GM19324 (cell line): ENCODE measurements around the gene CDC42BPB.

Experiments used
- ATAC-seq: cut with Tn5 transposase; IDR thresholded peaks from one replicate; pipeline ENCODE4 v1.9.1; 2021; ENCODE audit warnings: mild to moderate bottlenecking, moderate library complexity; ENCODE audit not compliant: unreplicated experiment, low FRiP score

The CDC42BPB gene

GRCh38 chr14:103000291-103000921 is 56.9 kb downstream of the CDC42BPB start:
- ATAC-seq: no peak

- ATAC-seq: no peak
These were observed 58.0 kb downstream of the CDC42BPB start for GRCh38 chr14:102999227-102999895.

GRCh38 chr14:102998393-102998792 is 59.0 kb downstream of the CDC42BPB start:
- ATAC-seq: no peak

DNA sequence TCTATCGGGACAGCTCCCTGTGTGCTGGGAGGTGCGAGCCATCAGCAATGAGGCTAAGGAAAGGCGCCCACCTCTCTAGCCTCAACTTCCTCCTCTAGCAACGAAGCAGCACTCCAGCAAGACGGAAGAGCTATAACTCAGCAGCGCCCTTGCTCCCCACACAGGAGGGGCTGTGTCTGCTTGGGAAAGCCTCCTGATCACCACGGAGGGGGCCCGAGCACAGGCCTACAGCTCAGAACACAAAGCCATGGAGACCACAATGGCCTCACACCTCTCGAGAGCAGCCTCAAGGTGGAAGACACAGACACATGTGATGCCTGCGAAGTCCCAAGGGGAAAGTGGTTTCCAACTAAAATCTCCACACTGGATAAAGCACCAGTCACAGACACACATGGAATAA is 60.4 kb downstream of the CDC42BPB start:
- ATAC-seq: no peak

DNA sequence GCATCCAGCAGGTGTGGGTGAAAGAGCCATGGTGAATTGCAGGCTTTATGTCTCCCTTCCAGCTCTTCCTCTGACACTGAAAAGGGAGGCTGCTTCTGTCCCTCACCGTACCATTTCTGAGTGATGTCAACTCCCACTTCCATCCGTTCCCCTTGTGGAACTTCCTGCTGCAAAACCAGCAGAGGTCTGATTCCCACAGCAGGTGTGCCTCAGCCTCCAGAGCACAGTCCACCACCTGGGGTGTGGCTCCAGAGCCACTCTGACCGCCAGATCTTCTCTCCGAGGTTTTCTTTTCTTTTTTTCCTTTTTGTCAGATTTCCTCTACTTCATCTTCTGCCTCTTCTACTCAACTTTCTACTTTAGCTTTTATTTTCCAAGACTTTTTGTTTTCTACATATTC is 62.7 kb downstream of the CDC42BPB start:
- no peak for ATAC-seq

DNA sequence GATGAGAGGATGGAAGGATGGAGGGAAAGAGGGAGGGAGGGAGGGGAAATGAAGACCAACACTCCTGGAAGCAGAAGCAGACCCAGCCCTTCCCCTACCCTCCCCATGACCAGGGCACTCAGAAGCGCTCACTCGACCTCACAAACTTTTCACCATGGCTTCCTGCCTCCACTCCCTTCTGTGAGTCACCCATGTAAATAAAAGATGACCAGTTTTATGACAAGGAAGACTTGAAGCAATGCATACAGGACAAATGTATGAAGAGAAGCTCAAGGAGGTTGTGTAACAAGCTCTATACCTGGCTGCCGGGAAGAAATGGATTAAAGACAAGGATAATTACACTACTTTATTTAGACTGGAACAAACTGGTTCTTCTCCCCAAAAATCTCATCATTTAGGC is 63.8 kb downstream of the CDC42BPB start:
- no peak for ATAC-seq

- no peak for ATAC-seq
These were observed 66.0 kb downstream of the CDC42BPB start for GRCh38 chr14:102991376-102991775.

DNA sequence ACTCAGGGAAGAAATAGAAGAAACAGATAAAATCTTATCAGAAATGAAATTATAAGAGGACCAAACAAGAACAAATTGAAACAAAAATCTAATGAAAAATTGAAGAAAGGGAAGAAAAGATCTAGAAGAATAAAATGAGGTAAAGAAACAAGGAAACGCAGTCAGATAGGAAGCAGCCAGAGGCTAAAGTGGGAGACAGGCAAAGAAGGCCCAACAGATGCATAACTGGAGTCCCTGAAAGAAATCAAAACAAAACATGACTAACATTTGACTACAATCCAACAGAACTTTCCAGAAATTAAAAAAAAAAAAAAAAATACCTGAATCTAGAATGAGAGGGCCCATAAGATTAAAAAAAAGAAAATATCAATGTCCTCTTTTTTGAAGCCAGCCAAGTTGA is 69.3 kb downstream of the CDC42BPB start:
- no peak for ATAC-seq

GRCh38 chr14:102986810-102987579 is 70.4 kb downstream of the CDC42BPB start:
- ATAC-seq: no peak

- ATAC-seq: no peak
These were observed 71.7 kb downstream of the CDC42BPB start for GRCh38 chr14:102985665-102986064.

DNA sequence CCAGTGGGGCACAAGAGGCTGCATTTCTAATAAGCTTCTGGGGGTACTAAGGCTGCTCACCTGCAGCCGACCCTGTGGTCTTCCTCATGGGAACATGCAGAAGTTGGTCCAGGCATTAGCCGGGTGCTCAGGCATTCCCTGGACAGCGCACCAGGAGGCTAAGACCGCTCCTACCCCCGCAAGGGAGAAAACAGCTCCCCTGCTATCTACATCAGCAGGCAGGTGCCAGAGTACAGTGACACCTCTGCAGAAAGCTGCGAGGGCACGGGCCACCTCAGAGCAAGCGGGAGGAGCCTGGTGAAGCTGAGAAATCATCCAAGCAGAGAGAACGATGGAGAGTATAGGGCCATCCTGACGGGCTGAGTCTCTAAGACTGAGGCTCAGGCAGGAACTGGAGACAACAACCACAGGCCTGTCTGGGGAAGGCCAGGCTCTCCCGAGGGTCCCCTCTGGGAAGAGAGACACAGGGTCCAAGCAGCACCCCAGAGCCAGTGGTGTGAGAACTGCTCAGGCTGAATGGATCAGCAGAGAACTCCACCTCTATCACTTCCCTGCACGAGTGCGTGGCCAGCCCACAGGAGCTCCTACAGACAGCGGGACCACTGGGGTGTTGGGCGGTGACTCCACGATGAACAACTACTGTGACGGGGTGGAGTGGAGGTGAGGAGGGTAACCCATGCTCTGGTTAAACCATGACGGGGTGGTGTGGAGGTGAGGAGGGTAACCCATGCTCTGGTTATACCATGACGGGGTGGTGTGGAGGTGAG is 72.8 kb downstream of the CDC42BPB start:
- no peak for ATAC-seq

GRCh38 chr14:102983496-102983895 is 73.9 kb downstream of the CDC42BPB start:
- ATAC-seq: no peak

DNA sequence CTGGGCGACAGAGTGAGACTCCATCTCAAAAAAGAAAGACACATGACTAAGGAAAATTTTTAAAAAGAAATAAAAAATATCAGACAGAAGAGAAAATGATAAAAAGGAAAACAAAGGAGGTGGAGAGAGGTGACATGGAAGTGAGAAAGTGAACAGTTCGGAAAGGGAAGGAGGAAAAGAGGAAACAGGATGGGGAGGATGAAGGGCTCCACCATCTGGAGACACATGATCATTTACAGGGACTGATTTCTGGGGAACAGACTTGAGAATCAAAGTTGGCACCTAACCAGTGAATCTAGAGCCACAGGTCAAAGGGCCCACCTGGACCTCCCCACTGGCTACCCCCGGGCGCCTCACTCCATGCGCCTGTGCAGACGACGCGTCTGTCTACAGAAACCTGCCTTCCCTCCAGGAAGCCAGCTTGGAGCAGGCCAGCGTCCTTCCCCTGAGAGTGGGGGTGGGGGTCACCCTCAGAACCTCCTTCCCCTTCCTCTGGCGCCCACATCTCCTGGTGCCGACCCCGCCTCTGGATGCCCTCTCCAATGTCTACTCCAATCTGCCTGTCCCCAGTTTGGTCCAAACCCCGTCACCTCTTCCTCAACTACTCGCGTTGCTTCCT is 74.4 kb downstream of the CDC42BPB start:
- ATAC-seq: no peak

DNA sequence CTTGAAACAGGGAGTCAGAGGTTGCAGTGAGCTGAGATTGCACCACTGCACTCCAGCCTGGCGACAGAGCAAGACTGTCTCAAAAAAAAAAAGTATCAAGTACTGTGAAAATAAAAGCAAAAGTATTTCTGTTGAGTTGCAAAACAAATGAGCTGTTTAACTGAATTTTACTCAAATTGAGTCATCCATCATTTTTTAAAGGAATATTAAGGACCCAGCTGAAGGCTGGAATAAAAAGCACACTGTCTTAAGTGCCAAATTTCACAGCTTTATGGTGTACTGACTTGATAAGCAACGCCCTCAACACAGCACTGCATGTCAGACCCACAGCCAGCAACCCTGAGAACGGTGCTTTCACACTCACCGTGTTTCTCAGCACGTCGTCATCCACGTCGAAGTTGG is 76.9 kb downstream of the CDC42BPB start:
- ATAC-seq: no peak

DNA sequence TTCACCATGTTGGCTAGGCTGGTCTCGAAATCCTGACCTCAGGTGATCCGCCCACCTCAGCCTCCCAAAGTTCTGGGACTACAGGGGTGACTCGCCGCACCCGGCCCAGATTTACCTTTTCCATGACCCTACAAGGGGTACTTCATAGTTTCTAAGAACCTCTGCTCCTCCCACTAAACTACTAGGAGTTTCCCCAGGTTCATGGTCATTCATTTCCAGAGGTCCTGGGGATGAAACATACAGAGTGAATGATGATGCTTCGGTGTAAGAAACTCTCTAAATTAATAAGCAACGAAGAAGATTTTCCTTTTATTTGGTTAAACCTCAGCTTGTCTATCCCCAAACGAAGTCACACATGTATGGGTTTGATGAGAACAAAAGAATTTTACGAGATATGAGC is 77.9 kb downstream of the CDC42BPB start:
- no peak for ATAC-seq

DNA sequence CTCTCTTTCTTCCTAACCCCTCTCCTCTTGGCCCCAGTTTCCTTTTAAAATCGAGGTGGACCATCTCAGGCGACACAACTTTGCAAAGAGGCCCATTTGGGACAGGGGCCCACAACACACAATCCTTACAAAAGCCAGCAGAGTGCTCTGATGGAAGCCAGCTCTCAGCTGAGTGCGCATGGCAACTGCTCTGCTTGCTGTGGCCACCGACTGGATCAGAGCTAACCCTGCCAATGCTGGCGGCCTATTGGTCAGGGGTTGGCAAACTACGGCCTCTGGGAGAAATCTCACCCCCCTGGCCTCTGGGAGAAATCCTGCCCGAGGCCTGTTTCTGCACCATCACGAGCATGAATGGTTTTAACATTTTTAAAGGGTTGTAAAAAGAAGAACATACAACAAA is 79.9 kb downstream of the CDC42BPB start:
- ATAC-seq: no peak

DNA sequence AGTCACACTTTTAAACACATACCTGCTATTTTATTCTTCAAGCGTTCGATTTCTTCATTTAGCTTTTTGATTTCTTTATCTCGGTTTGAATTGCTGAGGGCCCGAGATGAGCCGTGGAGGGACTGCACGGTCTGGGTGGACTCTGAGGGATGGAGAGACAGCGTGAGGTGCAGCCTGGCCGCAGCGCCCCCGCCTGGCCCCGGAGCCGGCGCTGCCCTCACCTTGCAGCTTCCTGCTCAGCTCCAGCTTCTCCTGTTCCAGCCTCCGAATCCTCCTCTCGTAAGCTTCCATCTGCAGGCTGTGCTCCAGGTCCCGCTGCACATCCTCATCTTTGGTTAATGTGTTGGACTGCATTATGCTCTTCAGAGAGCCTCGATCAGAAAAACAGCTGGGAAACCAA is 81.7 kb downstream of the CDC42BPB start:
- no peak for ATAC-seq

DNA sequence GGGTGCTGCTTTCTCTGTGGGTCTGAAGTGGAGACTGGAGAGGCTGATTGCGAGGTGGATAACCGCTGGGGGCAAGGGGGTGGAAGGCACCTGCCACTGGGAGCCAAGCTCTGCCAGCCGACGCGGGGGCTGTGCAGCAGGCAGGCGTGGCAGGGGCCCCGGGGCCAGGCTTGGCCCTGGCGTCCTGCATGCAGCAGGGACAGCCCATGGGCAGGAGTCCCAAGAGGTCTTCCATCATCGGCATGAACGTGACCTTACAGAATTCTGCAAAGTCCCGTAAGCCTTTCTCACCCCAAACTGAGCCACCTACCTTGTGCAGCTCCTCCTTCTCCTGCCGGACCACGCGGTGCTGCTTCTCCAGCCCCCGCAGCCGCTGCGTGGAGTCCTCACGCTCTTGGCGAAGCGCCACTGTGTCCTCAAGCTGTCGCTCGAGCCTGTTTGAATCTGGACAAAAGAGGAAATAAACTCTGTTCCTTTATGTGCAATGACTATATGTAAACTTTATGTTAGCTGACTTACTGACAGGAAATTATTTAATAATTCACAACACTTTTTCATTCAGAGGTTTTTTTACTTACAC is 83.6 kb downstream of the CDC42BPB start:
- ATAC-seq: no peak

GRCh38 chr14:102971836-102972606 is 85.3 kb downstream of the CDC42BPB start:
- ATAC-seq: no peak
